Mucosa of descending colon (tissue), 3 donors: ENCODE measurements around the gene PDSS1. TPM values are rescaled to one million over a fixed set of nuclear protein-coding genes. Genes with fewer than 3 reads are reported as not detected.
"Not testable (repeated sequence)": the region's sequence is repeated elsewhere in the genome, so short reads cannot be mapped to it uniquely, and the experiment has no call there.

Source experiments
- ATAC-seq: fragments of 200-7000 bp; cut with Tn5 transposase; one replicate; pipeline ENCODE4 v1.9.1; 2020; ENCODE audit warnings: mild to moderate bottlenecking, moderate library complexity
- DNase-seq, 3 donors: peaks; one replicate each; pipeline ENCODE4 v3.0.0-alpha.2; 2020
- H3K36me3 ChIP-seq: fragments of 200-600 bp; one replicate; pipeline ENCODE4 v1.8.0; 2021; ENCODE audit warnings: low read depth, mild to moderate bottlenecking
- H3K4me1 ChIP-seq: fragments of 200-600 bp; one replicate; pipeline ENCODE4 v1.8.0; 2021; ENCODE audit warnings: low read depth, mild to moderate bottlenecking
- H3K4me3 ChIP-seq: fragments of 200-600 bp; one replicate; pipeline ENCODE4 v1.8.0; 2021; ENCODE audit warnings: mild to moderate bottlenecking
- H3K9me3 ChIP-seq: fragments of 200-600 bp; one replicate; pipeline ENCODE4 v1.8.0; 2021; ENCODE audit warnings: mild to moderate bottlenecking
- intact Hi-C, 2 donors: fragments of 100-400 bp; cut with DNase I in 1 of 2; cut with micrococcal nuclease in 1 of 2; formaldehyde crosslinking; loops; one replicate each; pipeline versions ENCODE4 v1.11.0 to v1.11.1; 2022; cut with DNase I, micrococcal nuclease
- total RNA-seq, 3 donors: library from RNA; stranded (reverse); fragmentation: NEBNext Ultra II Directional in 2 of 3; extraction: Animal tissue kit (Norgen Biotek cat#: 25700) in 2 of 3; gene quantifications; one replicate each; pipeline versions ENCODE4 v1.2.1 to v1.2.4, GENCODE V29; 2021 to 2023
- TF ChIP-seq, protein P1 (sequence below): fragments of 200-600 bp; IDR thresholded peaks from one replicate; pipeline ENCODE4 v1.8.0; 2022; ENCODE audit warnings: antibody characterized with exemption, mild to moderate bottlenecking
- donor health status: DM: no; HTN: no; CAD: no; lungs with moderate emphysema.
- donor health status: DM: no; HTN: no; CAD: no.
- donor health status: DM: no; HTN: yes; CAD: no.

PDSS1 gene
- total RNA-seq, 3 donors from 2014 or later = 16.0 to 27.9 (median 24.6) TPM

DNA sequence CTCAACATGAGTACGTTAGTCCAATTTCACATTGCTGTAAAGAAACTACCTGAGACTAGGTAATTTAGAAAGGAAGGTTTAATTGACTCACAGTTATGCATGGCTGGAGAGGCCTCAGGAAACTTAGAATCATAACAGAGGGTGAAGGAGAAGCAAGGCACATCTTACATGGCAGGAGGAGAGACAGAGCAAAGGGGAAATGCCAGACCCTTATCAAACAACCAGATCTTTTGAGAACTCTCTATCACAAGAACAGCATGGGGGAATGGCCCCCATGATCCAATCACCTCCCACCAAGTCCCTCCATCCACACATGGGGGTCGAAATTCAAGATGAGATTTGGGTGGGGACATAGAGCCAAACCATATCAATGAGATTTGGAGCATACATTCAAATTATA lies 34.6 kb upstream of the PDSS1 start:
- Histone ChIP-seq H3K4me1 (no peaks in the 10 kb centered on the region), H3K9me3 (no peaks in the 10 kb centered on the region), H3K36me3 (no peaks in the 10 kb centered on the region), H3K4me3 (no peak overlapping the region)
- no peak for DNase-seq
- TF ChIP-seq, protein P1, sequence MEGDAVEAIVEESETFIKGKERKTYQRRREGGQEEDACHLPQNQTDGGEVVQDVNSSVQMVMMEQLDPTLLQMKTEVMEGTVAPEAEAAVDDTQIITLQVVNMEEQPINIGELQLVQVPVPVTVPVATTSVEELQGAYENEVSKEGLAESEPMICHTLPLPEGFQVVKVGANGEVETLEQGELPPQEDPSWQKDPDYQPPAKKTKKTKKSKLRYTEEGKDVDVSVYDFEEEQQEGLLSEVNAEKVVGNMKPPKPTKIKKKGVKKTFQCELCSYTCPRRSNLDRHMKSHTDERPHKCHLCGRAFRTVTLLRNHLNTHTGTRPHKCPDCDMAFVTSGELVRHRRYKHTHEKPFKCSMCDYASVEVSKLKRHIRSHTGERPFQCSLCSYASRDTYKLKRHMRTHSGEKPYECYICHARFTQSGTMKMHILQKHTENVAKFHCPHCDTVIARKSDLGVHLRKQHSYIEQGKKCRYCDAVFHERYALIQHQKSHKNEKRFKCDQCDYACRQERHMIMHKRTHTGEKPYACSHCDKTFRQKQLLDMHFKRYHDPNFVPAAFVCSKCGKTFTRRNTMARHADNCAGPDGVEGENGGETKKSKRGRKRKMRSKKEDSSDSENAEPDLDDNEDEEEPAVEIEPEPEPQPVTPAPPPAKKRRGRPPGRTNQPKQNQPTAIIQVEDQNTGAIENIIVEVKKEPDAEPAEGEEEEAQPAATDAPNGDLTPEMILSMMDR = no peak
- ATAC-seq = no peak
- intact Hi-C loops = no loop called here

DNA sequence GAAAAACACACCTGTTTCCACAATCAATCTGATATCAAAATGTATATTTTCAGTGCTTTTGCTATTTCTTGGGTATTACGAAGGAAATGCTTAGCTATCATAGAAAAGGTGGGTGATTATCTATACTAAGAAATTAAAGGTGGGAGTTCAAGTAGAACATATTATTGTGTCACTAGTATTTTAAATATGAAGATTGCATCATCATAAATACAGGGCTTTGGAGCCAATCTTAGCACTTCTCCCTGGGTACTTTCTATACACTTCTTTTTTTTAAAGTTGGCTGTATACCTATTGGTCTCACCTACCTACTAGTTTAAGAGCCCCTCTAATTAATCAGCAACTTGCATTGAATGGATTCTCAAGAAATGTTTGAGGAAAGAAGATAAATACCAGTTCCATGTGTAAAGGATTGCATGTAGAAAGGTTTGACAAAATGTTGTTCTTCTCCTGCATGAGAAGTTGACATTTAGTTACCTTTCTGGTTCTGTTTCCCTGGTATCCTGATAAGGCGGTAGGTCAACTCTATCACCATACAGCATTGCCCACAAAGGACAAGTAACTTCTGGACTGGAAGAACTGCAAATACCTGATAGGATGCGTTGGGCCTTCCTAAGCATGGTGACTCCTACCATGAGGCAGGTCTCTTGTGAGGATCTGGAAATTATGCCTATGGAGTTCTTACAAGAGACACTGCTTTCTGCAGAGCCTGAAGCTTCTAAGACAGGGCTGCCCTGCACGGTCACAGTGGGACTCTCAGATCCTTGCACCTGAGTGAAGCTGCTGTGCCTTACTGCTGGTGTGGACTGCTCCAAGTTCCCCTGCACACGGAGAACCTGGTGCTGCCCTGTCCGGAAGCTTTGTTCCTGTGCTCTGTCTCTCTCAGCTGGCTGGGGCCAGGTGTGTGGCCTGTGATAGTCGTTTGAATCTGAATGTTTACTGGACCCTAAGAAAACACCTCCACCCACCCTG lies 32.1 kb upstream of the PDSS1 start:
- Histone ChIP-seq H3K9me3 (no peaks in the 10 kb centered on the region), H3K36me3 (no peaks in the 10 kb centered on the region), H3K4me3 (no peak overlapping the region), H3K4me1 (no peaks in the 10 kb centered on the region)
- TF ChIP-seq, protein P1 = no peak
- DNase-seq (no peak), ATAC-seq (no peak)
- intact Hi-C loops = no loop called here

DNA sequence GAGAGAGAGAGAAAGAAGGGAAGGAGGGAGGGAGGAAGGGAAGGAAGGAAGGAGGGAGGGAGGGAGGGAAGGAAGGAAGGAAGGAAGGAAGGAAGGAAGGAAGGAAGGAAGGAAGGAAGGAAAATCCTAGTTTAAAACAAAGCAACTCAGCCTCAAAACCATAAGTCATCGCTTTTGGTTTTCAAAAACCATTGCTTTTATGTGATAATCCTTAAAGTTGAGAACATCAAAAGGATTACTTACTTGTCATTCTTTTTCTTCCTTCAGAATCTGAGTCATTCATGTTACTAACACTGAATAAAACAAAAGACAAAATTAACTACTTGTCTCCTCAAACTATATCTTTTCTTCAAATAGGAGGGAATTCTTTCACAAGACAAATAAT lies 21.6 kb upstream of the PDSS1 start:
- DNase-seq = no peak
- TF ChIP-seq, protein P1 = no peak
- Histone ChIP-seq H3K4me1 (no peaks in the 10 kb centered on the region), H3K4me3 (no peak overlapping the region), H3K9me3 (no peaks in the 10 kb centered on the region), H3K36me3 (no peaks in the 10 kb centered on the region)
- intact Hi-C loops = no loop called here
- ATAC-seq = no peak

DNA sequence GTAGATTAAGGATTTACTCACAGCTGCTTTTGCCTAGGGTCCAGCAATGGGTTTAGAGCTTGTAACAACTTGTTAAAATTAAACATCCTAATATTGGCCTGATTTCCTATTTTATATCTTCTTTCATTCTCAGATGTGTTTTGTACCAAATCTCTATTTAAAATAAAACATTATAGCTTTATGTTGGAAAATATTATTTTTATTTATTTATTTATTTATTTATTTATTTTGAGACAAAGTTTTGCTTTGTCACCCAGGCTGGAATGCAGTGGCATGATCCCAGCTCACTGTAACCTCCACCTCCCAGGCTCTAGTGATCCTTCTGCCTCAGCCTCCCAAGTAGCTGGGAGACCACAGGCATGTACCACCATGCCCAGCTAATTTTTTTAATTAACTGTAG lies 17.9 kb upstream of the PDSS1 start:
- no peaks in the 10 kb centered on the region for H3K4me1 ChIP-seq
- intact Hi-C loops = no loop called here
- ATAC-seq (no peak), DNase-seq (no peak)
- H3K9me3 ChIP-seq = no peaks in the 10 kb centered on the region
- TF ChIP-seq, protein P1 = no peak
- no peak overlapping the region for H3K4me3 ChIP-seq
- no peaks in the 10 kb centered on the region for H3K36me3 ChIP-seq

DNA sequence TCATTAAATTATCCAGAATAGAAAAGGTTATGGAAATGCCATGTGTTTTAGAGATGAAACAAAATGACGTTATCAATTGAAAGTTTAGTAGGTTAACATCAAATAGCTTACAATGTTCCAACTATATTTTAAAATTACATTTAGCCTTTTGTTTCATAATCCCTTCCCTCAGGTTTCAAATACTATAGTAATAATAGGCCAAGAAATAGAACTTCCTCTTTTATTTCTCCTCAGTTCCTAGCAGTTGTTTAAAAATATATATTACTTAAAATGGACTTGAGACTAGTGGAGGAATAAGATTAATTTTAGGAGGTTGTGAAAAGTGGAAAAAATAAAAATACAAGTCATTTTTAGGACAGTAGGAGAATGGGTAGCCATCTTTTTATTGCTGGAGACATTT lies 16.4 kb upstream of the PDSS1 start:
- ATAC-seq = no peak
- no peak for DNase-seq
- intact Hi-C loops = no loop called here

DNA sequence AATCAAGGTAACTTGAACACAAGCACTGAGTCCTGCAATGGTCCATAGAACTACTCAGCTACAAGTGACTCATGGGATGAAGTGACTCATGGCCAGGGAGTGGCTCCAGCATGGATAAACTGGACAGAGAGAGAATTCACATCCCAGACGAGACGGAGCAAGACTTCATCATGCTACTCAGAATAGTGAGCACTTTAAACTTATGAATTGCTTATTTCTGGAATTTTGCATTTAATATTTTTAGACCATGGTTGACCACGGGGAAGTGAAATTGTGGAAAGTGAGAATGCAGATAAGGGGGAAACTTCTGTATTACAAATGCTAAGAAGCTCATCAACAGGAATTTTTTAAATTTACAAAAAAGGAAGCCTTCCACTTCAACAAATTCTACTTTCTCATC lies 15.5 kb upstream of the PDSS1 start:
- H3K4me1 ChIP-seq, H3K4me3 ChIP-seq, H3K9me3 ChIP-seq, intact Hi-C loops, DNase-seq, H3K36me3 ChIP-seq: not testable (repeated sequence)
- peak; percentile 93 for ATAC-seq

More for the DNA sequence above, 16.4 kb upstream of the PDSS1 start:
- no peaks in the 10 kb centered on the region for H3K36me3 ChIP-seq
- no peak overlapping the region for H3K4me3 ChIP-seq
- H3K9me3 ChIP-seq = no peaks in the 10 kb centered on the region
- no peaks in the 10 kb centered on the region for H3K4me1 ChIP-seq
- TF ChIP-seq, protein P1 = no peak
